Measurements from ENCODE around the gene NDUFAF4.

Gene NDUFAF4

DNA sequence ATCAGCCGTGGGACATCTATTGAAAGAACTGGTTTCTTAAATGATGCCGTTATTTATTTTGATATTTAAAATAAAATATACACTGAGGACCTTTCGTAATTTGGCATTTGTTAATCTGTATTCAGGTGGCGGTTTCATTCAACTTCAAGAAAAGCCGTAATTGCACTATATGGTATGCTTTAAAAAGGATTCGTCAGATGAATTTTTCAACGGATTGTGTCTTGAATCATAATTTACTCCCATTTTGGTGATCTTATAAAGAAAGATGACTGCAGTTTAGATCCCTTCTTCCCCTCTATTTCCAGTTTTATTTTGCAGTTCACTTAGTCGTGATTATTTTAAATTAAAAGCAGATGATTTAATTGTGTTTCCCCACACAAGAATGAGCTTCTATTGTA lies 27.6 kb upstream of the NDUFAF4 start:
- TF ChIP-seq ZNF211 (tag by site-specific recombination; IDR thresholded peaks at IDR 0.05; ENCODE audit: low read depth), result no peak
- no peak for TF ChIP-seq KLF16 (tag by site-specific recombination; IDR thresholded peaks at IDR 0.05)
- no peak for TF ChIP-seq ZNF792 (tag by site-specific recombination; IDR thresholded peaks at IDR 0.05)
- TF ChIP-seq KLF7 (tag by site-specific recombination; IDR thresholded peaks at IDR 0.05; ENCODE audit: borderline replicate concordance), result no peak
- TF ChIP-seq ZFP37 (tag by site-specific recombination; IDR thresholded peaks at IDR 0.05), result no peak
- no peak for TF ChIP-seq ZNF645 (tag by site-specific recombination; IDR thresholded peaks at IDR 0.05)
- no peak for TF ChIP-seq ZNF571 (tag by site-specific recombination; IDR thresholded peaks at IDR 0.05)
- TF ChIP-seq ZNF133 (tag by site-specific recombination; IDR thresholded peaks at IDR 0.05), result no peak
- no peak for TF ChIP-seq ZBTB48 (tag by site-specific recombination; IDR thresholded peaks at IDR 0.05)
- no peak for TF ChIP-seq ZNF600 (tag by site-specific recombination; IDR thresholded peaks at IDR 0.05)
- TF ChIP-seq ZEB2 (tag by site-specific recombination; IDR thresholded peaks at IDR 0.05), result no peak
- no peak for TF ChIP-seq SP3 (tag by site-specific recombination; IDR thresholded peaks at IDR 0.05)
- no peak for TF ChIP-seq ZNF768 (tag by site-specific recombination; IDR thresholded peaks at IDR 0.05)
- no peak for TF ChIP-seq ZFP3 (tag by site-specific recombination; IDR thresholded peaks at IDR 0.05; ENCODE audit: low read depth)
- TF ChIP-seq ZNF132 (tag by site-specific recombination; IDR thresholded peaks at IDR 0.05; ENCODE audit: borderline replicate concordance), result no peak
- no peak for TF ChIP-seq ZNF596 (tag by site-specific recombination; IDR thresholded peaks at IDR 0.05)
- no peak for TF ChIP-seq SP2 (tag by site-specific recombination; IDR thresholded peaks at IDR 0.05)
- no peak for TF ChIP-seq KLF10 (tag by site-specific recombination; IDR thresholded peaks at IDR 0.05)
- TF ChIP-seq ZNF558 (tag by site-specific recombination; IDR thresholded peaks at IDR 0.05), result no peak
- ChIA-PET CTCF (no interaction called here), POLR2A (interaction anchor here (1.0 to 2.0 kb wide), 6 partner anchors 13 to 404 kb away, joined by 3 to 7 read pairs (median 4); partner anchors contain the start of gene UFL1)
- Histone ChIP-seq H3K36me3 (ENCODE audit: control insufficient read depth in 2 of 2, insufficient read depth in 1 of 2, low read length in 2 of 2) (no peaks in the 10 kb centered on the region), H3K4me3 (ENCODE audit: low read depth, low read length) (peak overlapping the region; percentile 81), H3K27ac (ENCODE audit: extremely low read depth, low read depth, low read length) (no peak overlapping the region), H3K9me3 (ENCODE audit: control insufficient read depth, insufficient read depth, low read depth, low read length) (no peaks in the 10 kb centered on the region), H3K4me1 (ENCODE audit: control insufficient read depth, insufficient read depth, low read length) (peaks cover 5% of the 10 kb centered on the region; the same call in 1 of the 2 replicates)

GRCh38 chr6:96923871-96924493 lies 26.3 kb upstream of the NDUFAF4 start:
- ChIA-PET CTCF (interaction anchor here (0.9 kb wide), 1 partner anchor 26 kb away, joined by 3 read pairs; no protein-coding TSS in a partner anchor), POLR2A (interaction anchor here (0.6 to 2.0 kb wide), 10 partner anchors 12 to 402 kb away, joined by 3 to 7 read pairs (median 3); partner anchors contain the start of genes MMS22L and UFL1)
- H3K4me3 ChIP-seq (ENCODE audit: low read depth, low read length), result peak overlapping the region; percentile 81
- peaks cover 5% of the 10 kb centered on the region; the same call in 1 of the 2 replicates for H3K4me1 ChIP-seq (ENCODE audit: control insufficient read depth, insufficient read depth, low read length)
- no peaks in the 10 kb centered on the region for H3K9me3 ChIP-seq (ENCODE audit: control insufficient read depth, insufficient read depth, low read depth, low read length)
- no peaks in the 10 kb centered on the region for H3K36me3 ChIP-seq (ENCODE audit: control insufficient read depth in 2 of 2, insufficient read depth in 1 of 2, low read length in 2 of 2)
- H3K27ac ChIP-seq (ENCODE audit: extremely low read depth, low read depth, low read length), result peak overlapping the region; percentile 55; the same call in 1 of the 2 replicates
- TF ChIP-seq ZSCAN30 (tag by site-specific recombination; IDR thresholded peaks at IDR 0.05) (peak; percentile 53), ZNF133 (tag by site-specific recombination; IDR thresholded peaks at IDR 0.05) (no peak), ZNF600 (tag by site-specific recombination; IDR thresholded peaks at IDR 0.05) (no peak), ZNF394 (tag by site-specific recombination; IDR thresholded peaks at IDR 0.05; ENCODE audit: borderline replicate concordance) (no peak), ZNF596 (tag by site-specific recombination; IDR thresholded peaks at IDR 0.05) (0 out of 2 replicates have a peak, but pooled peaks have one; percentile 47), ZNF692 (tag by site-specific recombination; IDR thresholded peaks at IDR 0.05) (0 out of 2 replicates have a peak, but pooled peaks have one; percentile 12), ZNF350 (tag by site-specific recombination; IDR thresholded peaks at IDR 0.05) (no peak), TRIM28 (IDR thresholded peaks at IDR 0.05; ENCODE audit: borderline replicate concordance, low read length) (no peak), ZNF449 (tag by site-specific recombination; IDR thresholded peaks at IDR 0.05) (no peak), ZNF324 (tag by site-specific recombination; IDR thresholded peaks at IDR 0.05) (no peak), ZNF112 (tag by site-specific recombination; IDR thresholded peaks at IDR 0.05) (no peak)
- TF ChIP-seq, protein P1, sequence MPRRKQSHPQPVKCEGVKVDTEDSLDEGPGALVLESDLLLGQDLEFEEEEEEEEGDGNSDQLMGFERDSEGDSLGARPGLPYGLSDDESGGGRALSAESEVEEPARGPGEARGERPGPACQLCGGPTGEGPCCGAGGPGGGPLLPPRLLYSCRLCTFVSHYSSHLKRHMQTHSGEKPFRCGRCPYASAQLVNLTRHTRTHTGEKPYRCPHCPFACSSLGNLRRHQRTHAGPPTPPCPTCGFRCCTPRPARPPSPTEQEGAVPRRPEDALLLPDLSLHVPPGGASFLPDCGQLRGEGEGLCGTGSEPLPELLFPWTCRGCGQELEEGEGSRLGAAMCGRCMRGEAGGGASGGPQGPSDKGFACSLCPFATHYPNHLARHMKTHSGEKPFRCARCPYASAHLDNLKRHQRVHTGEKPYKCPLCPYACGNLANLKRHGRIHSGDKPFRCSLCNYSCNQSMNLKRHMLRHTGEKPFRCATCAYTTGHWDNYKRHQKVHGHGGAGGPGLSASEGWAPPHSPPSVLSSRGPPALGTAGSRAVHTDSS (tag by site-specific recombination; IDR thresholded peaks at IDR 0.05), result no peak
- TF ChIP-seq, protein P2, sequence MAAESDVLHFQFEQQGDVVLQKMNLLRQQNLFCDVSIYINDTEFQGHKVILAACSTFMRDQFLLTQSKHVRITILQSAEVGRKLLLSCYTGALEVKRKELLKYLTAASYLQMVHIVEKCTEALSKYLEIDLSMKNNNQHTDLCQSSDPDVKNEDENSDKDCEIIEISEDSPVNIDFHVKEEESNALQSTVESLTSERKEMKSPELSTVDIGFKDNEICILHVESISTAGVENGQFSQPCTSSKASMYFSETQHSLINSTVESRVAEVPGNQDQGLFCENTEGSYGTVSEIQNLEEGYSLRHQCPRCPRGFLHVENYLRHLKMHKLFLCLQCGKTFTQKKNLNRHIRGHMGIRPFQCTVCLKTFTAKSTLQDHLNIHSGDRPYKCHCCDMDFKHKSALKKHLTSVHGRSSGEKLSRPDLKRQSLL (tag by site-specific recombination; IDR thresholded peaks at IDR 0.05), result no peak
